GM23338 (cell line): ENCODE measurements around the gene PRDM5. TPM values are rescaled to one million over a fixed set of nuclear protein-coding genes. Genes with fewer than 3 reads are reported as not detected.

Experiments used
- ATAC-seq: fragments of 200-7000 bp; cut with Tn5 transposase; 3 replicates; pipeline ENCODE4 v1.9.1; 2020
- DNase-seq: peaks from one replicate; pipeline ENCODE4 v3.0.0-alpha.2; 2015; ENCODE audit warnings: low spot score
- H2AFZ ChIP-seq: fragments of 200-600 bp; sonication (generic); 2 replicates; pipeline ENCODE4 v1.8.0; 2016; ENCODE audit warnings: antibody characterized with exemption, mild to moderate bottlenecking, moderate library complexity
- H3F3A ChIP-seq: fragments of 200-600 bp; sonication (generic); replicated peaks from 2 replicates; pipeline ENCODE4 v1.8.0; 2017; ENCODE audit warnings: antibody characterized with exemption, mixed run types, low read depth
- H3K27ac ChIP-seq: fragments of 200-600 bp; sonication (generic); 2 replicates; pipeline ENCODE4 v1.6.1; 2016; ENCODE audit warnings: low read depth
- H3K27me3 ChIP-seq: fragments of 200-600 bp; sonication (generic); 2 replicates; pipeline ENCODE4 v1.8.0; 2016; ENCODE audit warnings: mild to moderate bottlenecking, mixed run types, moderate library complexity; ENCODE audit not compliant: insufficient read depth
- H3K36me3 ChIP-seq: fragments of 200-600 bp; sonication (generic); 2 replicates; pipeline ENCODE4 v1.8.0; 2016; ENCODE audit warnings: mild to moderate bottlenecking; ENCODE audit not compliant: insufficient read depth
- H3K4me1 ChIP-seq: fragments of 200-600 bp; sonication (generic); 2 replicates; pipeline ENCODE4 v1.8.0; 2016; ENCODE audit warnings: mild to moderate bottlenecking, moderate library complexity; ENCODE audit not compliant: insufficient read depth
- H3K4me2 ChIP-seq: fragments of 200-600 bp; sonication (generic); 2 replicates; pipeline ENCODE4 v1.7.1; 2017; ENCODE audit warnings: mixed run types
- H3K4me3 ChIP-seq: fragments of 200-600 bp; sonication (generic); 2 replicates; pipeline ENCODE4 v1.6.1; 2016; ENCODE audit warnings: mixed run types
- H3K79me2 ChIP-seq: fragments of 200-600 bp; sonication (generic); replicated peaks from 2 replicates; pipeline ENCODE4 v1.8.0; 2017; ENCODE audit warnings: mild to moderate bottlenecking; ENCODE audit not compliant: insufficient read depth
- H3K9me2 ChIP-seq: fragments of 200-600 bp; sonication (generic); 2 replicates; pipeline ENCODE4 v1.8.0; 2017; ENCODE audit not compliant: insufficient read depth
- H4K20me1 ChIP-seq: fragments of 200-600 bp; sonication (generic); replicated peaks from 2 replicates; pipeline ENCODE4 v1.8.0; 2017; ENCODE audit warnings: mild to moderate bottlenecking; ENCODE audit not compliant: insufficient read depth
- H3K27ac Mint-ChIP-seq: 2 replicates; pipeline ENCODE4 v1.8.0; 2020; ENCODE audit warnings: inconsistent platforms, mild to moderate bottlenecking, moderate library complexity, mixed read lengths
- H3K27me3 Mint-ChIP-seq: 3 replicates; pipeline ENCODE4 v1.8.0; 2022; ENCODE audit warnings: low read depth, mild to moderate bottlenecking, moderate library complexity, mixed read lengths, inconsistent platforms; ENCODE audit not compliant: insufficient read depth, poor library complexity
- H3K36me3 Mint-ChIP-seq: 3 replicates; pipeline ENCODE4 v1.8.0; 2021; ENCODE audit warnings: low read depth, mild to moderate bottlenecking, inconsistent platforms, moderate library complexity, mixed read lengths
- H3K4me1 Mint-ChIP-seq: 3 replicates; pipeline ENCODE4 v1.8.0; 2020; ENCODE audit warnings: mild to moderate bottlenecking, inconsistent platforms, mixed read lengths
- H3K4me3 Mint-ChIP-seq: 3 replicates; pipeline ENCODE4 v1.8.0; 2021; ENCODE audit warnings: moderate library complexity, mild to moderate bottlenecking, inconsistent platforms, mixed read lengths
- H3K9me3 Mint-ChIP-seq: 3 replicates; pipeline ENCODE4 v1.8.0; 2020; ENCODE audit warnings: moderate library complexity, mild to moderate bottlenecking, inconsistent platforms, mixed read lengths
- CREB1 ChIP-seq: fragments of 250-450 bp; sonication (Bioruptor Pico); IDR thresholded peaks from 2 replicates; pipeline ENCODE4 v1.5.0; 2020; ENCODE audit warnings: low read depth, mild to moderate bottlenecking, moderate library complexity
- EZH2 ChIP-seq: fragments of 200-600 bp; sonication (generic); IDR thresholded peaks from one replicate; pipeline ENCODE4 v1.8.0; 2017; ENCODE audit warnings: antibody characterized with exemption, mild to moderate bottlenecking, low read depth; ENCODE audit not compliant: unreplicated experiment
- JUNB ChIP-seq: IDR thresholded peaks from one replicate; pipeline ENCODE4 v1.6.1; 2016; ENCODE audit warnings: antibody characterized with exemption; ENCODE audit not compliant: unreplicated experiment
- POLR2AphosphoS5 ChIP-seq: IDR thresholded peaks from 2 replicates; pipeline ENCODE4 v1.6.1; 2016; ENCODE audit warnings: antibody characterized with exemption, low read depth
- REST ChIP-seq: IDR thresholded peaks from one replicate; pipeline ENCODE4 v1.6.1; 2018; ENCODE audit warnings: antibody characterized with exemption; ENCODE audit not compliant: unreplicated experiment
- polyA plus RNA-seq: library from polyadenylated mRNA; unstranded; fragments of >200 nt; fragmentation: Nextera tagmentation; extraction: Ambion mirVana; gene quantifications from 2 replicates; pipeline ENCODE4 v1.2.1, GENCODE V29; 2016
- total RNA-seq: library from RNA; depleted of rRNA; stranded (reverse); fragments of >200 nt; shearing (Covaris generic); gene quantifications from 2 replicates; pipeline ENCODE4 v1.2.3, GENCODE V29; 2014
- TF ChIP-seq, protein P1 (sequence below): fragments of 250-450 bp; sonication (Bioruptor Pico); IDR thresholded peaks from 2 replicates; pipeline ENCODE4 v1.5.0; 2020; ENCODE audit warnings: mild to moderate bottlenecking, moderate library complexity

PRDM5 gene
- total and polyA plus RNA-seq, 2 experiments from 2014 or later, result 11.2 to 40.4 TPM

DNA sequence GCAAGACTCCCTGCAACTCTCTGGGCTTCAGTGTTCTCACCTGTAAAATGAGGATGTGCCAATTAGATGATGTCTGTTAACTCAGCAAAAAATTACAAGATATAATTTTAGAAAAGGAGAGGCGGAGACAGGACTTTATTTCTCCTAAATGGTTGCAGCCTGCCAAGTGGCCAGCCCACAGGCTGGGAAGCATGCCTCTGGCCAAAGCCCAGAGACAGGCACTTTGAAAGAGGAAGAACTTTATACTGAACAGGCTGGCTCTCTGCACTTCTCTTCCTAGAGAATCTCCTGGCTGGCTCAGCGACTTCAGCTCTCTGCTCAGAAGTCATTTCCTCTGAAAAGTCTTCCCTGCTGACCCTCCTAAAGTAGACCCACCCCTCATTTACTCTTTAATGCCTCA is 3.7 kb downstream of the PRDM5 start (continued):
- TF ChIP-seq, protein P1, sequence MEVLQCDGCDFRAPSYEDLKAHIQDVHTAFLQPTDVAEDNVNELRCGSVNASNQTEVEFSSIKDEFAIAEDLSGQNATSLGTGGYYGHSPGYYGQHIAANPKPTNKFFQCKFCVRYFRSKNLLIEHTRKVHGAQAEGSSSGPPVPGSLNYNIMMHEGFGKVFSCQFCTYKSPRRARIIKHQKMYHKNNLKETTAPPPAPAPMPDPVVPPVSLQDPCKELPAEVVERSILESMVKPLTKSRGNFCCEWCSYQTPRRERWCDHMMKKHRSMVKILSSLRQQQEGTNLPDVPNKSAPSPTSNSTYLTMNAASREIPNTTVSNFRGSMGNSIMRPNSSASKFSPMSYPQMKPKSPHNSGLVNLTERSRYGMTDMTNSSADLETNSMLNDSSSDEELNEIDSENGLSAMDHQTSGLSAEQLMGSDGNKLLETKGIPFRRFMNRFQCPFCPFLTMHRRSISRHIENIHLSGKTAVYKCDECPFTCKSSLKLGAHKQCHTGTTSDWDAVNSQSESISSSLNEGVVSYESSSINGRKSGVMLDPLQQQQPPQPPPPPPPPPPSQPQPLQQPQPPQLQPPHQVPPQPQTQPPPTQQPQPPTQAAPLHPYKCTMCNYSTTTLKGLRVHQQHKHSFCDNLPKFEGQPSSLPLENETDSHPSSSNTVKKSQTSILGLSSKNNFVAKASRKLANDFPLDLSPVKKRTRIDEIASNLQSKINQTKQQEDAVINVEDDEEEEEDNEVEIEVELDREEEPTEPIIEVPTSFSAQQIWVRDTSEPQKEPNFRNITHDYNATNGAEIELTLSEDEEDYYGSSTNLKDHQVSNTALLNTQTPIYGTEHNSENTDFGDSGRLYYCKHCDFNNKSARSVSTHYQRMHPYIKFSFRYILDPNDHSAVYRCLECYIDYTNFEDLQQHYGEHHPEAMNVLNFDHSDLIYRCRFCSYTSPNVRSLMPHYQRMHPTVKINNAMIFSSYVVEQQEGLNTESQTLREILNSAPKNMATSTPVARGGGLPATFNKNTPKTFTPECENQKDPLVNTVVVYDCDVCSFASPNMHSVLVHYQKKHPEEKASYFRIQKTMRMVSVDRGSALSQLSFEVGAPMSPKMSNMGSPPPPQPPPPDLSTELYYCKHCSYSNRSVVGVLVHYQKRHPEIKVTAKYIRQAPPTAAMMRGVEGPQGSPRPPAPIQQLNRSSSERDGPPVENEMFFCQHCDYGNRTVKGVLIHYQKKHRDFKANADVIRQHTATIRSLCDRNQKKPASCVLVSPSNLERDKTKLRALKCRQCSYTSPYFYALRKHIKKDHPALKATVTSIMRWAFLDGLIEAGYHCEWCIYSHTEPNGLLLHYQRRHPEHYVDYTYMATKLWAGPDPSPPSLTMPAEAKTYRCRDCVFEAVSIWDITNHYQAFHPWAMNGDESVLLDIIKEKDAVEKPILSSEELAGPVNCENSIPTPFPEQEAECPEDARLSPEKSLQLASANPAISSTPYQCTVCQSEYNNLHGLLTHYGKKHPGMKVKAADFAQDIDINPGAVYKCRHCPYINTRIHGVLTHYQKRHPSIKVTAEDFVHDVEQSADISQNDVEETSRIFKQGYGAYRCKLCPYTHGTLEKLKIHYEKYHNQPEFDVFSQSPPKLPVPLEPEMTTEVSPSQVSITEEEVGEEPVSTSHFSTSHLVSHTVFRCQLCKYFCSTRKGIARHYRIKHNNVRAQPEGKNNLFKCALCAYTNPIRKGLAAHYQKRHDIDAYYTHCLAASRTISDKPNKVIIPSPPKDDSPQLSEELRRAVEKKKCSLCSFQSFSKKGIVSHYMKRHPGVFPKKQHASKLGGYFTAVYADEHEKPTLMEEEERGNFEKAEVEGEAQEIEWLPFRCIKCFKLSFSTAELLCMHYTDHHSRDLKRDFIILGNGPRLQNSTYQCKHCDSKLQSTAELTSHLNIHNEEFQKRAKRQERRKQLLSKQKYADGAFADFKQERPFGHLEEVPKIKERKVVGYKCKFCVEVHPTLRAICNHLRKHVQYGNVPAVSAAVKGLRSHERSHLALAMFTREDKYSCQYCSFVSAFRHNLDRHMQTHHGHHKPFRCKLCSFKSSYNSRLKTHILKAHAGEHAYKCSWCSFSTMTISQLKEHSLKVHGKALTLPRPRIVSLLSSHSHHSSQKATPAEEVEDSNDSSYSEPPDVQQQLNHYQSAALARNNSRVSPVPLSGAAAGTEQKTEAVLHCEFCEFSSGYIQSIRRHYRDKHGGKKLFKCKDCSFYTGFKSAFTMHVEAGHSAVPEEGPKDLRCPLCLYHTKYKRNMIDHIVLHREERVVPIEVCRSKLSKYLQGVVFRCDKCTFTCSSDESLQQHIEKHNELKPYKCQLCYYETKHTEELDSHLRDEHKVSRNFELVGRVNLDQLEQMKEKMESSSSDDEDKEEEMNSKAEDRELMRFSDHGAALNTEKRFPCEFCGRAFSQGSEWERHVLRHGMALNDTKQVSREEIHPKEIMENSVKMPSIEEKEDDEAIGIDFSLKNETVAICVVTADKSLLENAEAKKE (CRISPR knock-in tag), result no peak
- TF ChIP-seq POLR2AphosphoS5, result no peak
- TF ChIP-seq EZH2, result no peak
- no peak for TF ChIP-seq CREB1 (CRISPR knock-in tag)
- TF ChIP-seq REST, result no peak

DNA sequence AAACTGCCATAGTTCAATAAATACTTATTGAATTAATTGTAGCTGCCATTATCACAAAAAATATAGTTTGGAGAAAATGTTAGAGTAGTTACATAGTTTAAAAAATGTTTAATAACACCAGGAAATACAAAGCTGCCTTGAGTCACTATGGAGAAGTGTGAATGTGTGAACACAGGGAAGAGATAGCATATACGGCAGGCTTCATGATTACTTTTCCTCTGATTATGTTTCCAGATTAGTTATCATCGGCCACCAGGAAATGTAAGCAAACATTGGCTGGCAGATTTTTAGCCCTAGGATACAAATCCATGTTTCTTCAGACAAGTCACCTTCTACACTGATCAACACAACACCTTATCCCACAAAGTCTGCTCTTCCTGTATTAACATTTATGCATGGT is 4.4 kb downstream of the PRDM5 start:
- no peaks in the 10 kb centered on the region for H3K9me3 Mint-ChIP-seq
- Histone ChIP-seq H4K20me1 (peaks cover 1% of the 10 kb centered on the region; the same call in 1 of the 2 replicates), H3K27ac (no peak overlapping the region), H3K4me3 (no peak overlapping the region), H3K4me2 (no peak overlapping the region), H3K79me2 (peaks cover 79% of the 10 kb centered on the region), H3F3A (no peaks in the 10 kb centered on the region), H3K36me3 (no peaks in the 10 kb centered on the region), H2AFZ (no peak overlapping the region), H3K4me1 (peaks cover 25% of the 10 kb centered on the region), H3K9me2 (no peaks in the 10 kb centered on the region), H3K27me3 (no peaks in the 10 kb centered on the region)
- peaks cover 8% of the 10 kb centered on the region; the same call in 1 of the 3 replicates for H3K36me3 Mint-ChIP-seq
- no peak for DNase-seq
- no peak overlapping the region for H3K27ac Mint-ChIP-seq
- no peak for ATAC-seq
- peaks cover 7% of the 10 kb centered on the region for H3K27me3 Mint-ChIP-seq
- peaks cover 46% of the 10 kb centered on the region for H3K4me1 Mint-ChIP-seq
- H3K4me3 Mint-ChIP-seq, result no peak overlapping the region
- TF ChIP-seq JUNB (no peak), CREB1 (CRISPR knock-in tag) (no peak)
